ENCODE data around the gene APP. TPM values are rescaled to one million over a fixed set of nuclear protein-coding genes. Genes with fewer than 3 reads are reported as not detected.

Gene APP
- total RNA-seq, 4 donors from 2014 or later = 197 to 380 (median 296) TPM

DNA sequence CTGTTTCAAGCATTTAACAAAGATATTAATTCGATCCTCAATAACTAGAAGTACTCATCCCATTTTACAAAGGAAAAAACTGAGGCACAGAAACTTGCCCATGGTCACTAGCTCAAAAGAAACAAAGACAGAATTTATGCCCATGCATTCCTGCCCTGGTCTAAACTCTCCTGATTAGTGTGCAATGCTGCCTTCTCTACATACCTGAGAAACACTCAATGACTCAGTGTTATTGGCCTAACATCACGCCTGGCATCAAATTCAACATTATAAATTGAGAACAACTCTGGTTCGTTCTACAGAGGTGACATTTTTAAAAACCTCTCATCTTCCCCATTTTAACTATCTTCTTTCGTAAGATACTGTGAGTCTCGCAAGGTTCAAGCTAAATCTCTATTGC lies 5.2 kb downstream of the APP start:
- no peak for ATAC-seq (ENCODE audit: low FRiP score)
- TF ChIP-seq, protein P1, sequence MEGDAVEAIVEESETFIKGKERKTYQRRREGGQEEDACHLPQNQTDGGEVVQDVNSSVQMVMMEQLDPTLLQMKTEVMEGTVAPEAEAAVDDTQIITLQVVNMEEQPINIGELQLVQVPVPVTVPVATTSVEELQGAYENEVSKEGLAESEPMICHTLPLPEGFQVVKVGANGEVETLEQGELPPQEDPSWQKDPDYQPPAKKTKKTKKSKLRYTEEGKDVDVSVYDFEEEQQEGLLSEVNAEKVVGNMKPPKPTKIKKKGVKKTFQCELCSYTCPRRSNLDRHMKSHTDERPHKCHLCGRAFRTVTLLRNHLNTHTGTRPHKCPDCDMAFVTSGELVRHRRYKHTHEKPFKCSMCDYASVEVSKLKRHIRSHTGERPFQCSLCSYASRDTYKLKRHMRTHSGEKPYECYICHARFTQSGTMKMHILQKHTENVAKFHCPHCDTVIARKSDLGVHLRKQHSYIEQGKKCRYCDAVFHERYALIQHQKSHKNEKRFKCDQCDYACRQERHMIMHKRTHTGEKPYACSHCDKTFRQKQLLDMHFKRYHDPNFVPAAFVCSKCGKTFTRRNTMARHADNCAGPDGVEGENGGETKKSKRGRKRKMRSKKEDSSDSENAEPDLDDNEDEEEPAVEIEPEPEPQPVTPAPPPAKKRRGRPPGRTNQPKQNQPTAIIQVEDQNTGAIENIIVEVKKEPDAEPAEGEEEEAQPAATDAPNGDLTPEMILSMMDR (IDR thresholded peaks at IDR 0.05) = no peak
- no peak for DNase-seq (ENCODE audit: low spot score)

DNA sequence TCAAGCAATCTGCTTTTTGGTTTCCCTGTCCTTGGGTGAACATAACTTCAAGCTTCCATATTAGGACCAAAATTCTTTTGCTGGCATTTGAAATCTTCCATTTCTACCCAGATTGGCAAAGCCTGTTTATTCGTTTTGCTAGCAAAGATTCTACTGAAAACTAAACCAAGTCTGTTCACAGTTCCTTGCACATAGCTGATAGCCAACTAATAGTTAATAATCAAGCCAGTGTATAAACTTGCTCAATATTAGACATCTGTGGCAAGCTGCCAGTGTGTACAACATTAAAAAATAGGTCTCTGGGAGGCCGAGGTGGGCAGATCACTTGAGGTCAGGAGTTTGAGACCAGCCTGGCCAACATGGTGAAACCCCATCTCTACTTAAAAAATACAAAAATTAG lies 6.3 kb downstream of the APP start:
- TF ChIP-seq, protein P1 (IDR thresholded peaks at IDR 0.05) = no peak
- DNase-seq (ENCODE audit: low spot score) = no peak

DNA sequence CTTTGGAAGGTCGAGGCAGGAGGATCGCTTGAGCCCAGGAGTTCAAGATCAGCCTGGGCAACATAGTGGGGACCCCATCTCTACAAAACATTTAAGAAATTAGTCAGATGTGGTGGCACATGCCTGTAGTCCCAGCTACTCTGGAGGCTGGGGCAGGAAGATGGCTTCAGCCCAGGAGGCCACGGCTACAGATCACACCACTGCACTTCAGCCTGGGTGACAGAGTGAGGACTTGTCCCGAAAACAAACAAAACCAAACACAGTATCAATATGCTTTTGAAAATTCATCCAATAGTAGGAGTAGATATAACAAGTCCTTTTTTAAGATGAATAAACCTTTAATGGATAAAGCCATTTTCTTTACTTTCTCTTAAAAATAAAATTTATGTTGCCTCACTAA lies 8.5 kb downstream of the APP start:
- ATAC-seq (ENCODE audit: low FRiP score) (no peak), DNase-seq (ENCODE audit: low spot score) (no peak)
- TF ChIP-seq, protein P1 (IDR thresholded peaks at IDR 0.05) = no peak

More for the DNA sequence above, 6.3 kb downstream of the APP start:
- ATAC-seq (ENCODE audit: low FRiP score) = no peak

DNA sequence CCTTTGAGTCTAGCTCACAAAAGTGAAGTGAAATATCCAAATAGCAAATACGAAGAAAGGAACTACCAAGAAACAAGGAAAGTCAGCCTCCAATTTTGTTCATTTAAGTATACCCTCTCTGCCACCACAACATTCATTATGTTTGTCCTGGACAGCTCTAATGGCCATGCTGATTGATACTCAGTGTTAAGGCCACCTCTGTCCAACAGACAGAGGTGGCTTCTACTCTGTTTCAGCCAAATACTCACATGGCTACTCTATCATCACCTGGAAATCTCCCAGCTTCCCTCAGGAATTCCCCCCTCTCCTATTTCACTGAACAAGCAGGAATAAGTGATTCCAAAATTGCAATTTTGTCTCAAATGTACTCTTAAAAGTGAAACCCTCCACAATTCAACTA lies 10.7 kb downstream of the APP start:
- ATAC-seq (ENCODE audit: low FRiP score) (no peak), DNase-seq (ENCODE audit: low spot score) (no peak)
- TF ChIP-seq, protein P1 (IDR thresholded peaks at IDR 0.05) = no peak

DNA sequence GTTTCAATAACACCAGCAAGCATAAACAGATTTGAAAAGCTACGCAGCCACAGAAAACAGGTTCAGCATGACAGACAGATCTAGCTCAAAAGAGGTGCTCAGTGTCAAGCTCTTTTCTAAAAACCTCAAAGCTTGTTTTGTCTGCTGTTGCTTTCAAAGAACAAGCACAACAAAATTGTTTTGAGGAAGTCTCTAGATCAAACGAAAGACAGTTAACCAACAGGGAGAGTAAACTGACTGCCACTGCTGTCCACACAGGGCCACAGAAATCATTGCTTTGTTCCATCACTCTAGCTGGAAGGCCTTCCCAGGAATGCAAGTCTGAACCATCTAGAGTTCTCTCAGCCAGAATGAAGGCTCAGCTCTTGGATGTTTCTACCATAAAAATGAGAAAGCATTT lies 12.8 kb downstream of the APP start:
- TF ChIP-seq, protein P1 (IDR thresholded peaks at IDR 0.05) = no peak
- no peak for ATAC-seq (ENCODE audit: low FRiP score)
- no peak for DNase-seq (ENCODE audit: low spot score)

DNA sequence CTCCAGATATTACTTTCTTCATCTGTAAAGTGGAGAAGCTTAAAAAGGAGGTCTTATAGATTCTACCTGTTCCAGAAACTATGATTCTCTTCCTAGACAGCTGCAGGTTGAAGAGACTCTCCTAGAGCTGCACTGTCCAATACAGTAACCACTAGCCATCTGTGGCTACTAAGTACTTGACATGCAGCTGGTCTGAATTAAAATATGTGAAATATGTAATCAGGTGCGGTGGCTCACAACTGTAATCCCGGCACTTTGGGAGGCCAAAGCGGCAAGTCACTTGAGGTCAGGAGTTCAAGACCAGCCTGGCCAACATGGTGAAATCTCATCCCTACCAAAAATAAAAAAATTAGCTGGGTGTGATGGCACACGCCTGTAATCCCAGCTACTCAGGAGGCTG lies 15.8 kb downstream of the APP start:
- DNase-seq (ENCODE audit: low spot score) = no peak
- no peak for ATAC-seq (ENCODE audit: low FRiP score)
- TF ChIP-seq, protein P1 (IDR thresholded peaks at IDR 0.05) = no peak

DNA sequence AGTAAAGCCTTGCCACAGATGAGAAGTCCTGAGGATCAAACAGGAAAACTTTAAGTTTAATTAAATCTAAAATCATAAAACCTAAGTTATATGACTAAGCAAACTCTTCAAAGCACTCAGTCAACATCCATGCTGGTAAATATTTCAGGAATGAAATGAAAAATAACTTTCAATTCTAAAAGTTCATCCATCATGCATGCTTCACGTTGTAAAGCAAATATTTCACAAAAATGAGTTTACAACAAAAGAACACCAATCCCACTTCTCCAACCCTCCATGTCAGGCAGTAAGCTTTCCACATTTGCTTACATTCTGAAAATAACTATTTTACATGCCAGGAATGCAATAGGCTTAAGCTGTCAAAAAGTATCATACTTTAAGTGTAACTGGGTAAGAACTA lies 16.8 kb downstream of the APP start:
- ATAC-seq (ENCODE audit: low FRiP score) (peak; percentile 43), DNase-seq (ENCODE audit: low spot score) (no peak)
- TF ChIP-seq, protein P1 (IDR thresholded peaks at IDR 0.05) = no peak

All from omental fat pad (tissue), 4 donors.